Heart left ventricle (tissue), 16 donors: ENCODE results near the gene OGDHL. TPM values are rescaled to one million over a fixed set of nuclear protein-coding genes. Genes with fewer than 3 reads are reported as not detected.
A peak's percentile ranks its signal among the peaks of the same experiment; 100 is the strongest.

Experiments used
- ATAC-seq, 4 donors: fragments of 200-7000 bp; cut with Tn5 transposase; one replicate each; pipeline ENCODE4 v1.9.1; 2020 to 2022; ENCODE audit warnings: moderate library complexity in 4 of 4, mild to moderate bottlenecking in 3 of 4, moderate number of reproducible peaks in 1 of 4
- DNase-seq, 5 donors: peaks; one replicate each; pipeline ENCODE4 v3.0.0-alpha.2; 2020
- H3K27ac ChIP-seq, 12 donors: fragments of 200-600 bp; sonication (generic) in 4 of 12; one replicate each; pipeline versions ENCODE4 v1.5.0 to v1.8.0; 2016 to 2022; ENCODE audit warnings: mild to moderate bottlenecking in 2 of 12
- H3K27me3 ChIP-seq, 9 donors: fragments of 200-600 bp; sonication (generic) in 2 of 9; one replicate each; pipeline versions ENCODE4 v1.5.1 to v1.8.0; 2016 to 2022; ENCODE audit warnings: mild to moderate bottlenecking in 3 of 9
- H3K36me3 ChIP-seq, 9 donors: fragments of 200-600 bp; sonication (generic) in 2 of 9; one replicate each; pipeline versions ENCODE4 v1.5.0 to v1.8.0; 2018 to 2022; ENCODE audit warnings: mild to moderate bottlenecking in 2 of 9
- H3K4me1 ChIP-seq, 12 donors: fragments of 200-600 bp; sonication (generic) in 4 of 12; one replicate each; pipeline versions ENCODE4 v1.5.0 to v1.8.0; 2016 to 2022; ENCODE audit warnings: mild to moderate bottlenecking in 3 of 12
- H3K4me3 ChIP-seq, 12 donors: fragments of 200-600 bp; sonication (generic) in 4 of 12; one replicate each; pipeline versions ENCODE4 v1.5.0 to v1.8.0; 2017 to 2022; ENCODE audit warnings: mild to moderate bottlenecking in 9 of 12, moderate library complexity in 4 of 12
- H3K9me3 ChIP-seq, 12 donors: fragments of 200-600 bp; sonication (generic) in 4 of 12; one replicate each; pipeline versions ENCODE4 v1.5.0 to v1.8.0; 2016 to 2022; ENCODE audit warnings: mild to moderate bottlenecking in 1 of 12
- CTCF ChIP-seq, 12 donors: fragments of 200-600 bp; sonication (generic) in 4 of 12; IDR thresholded peaks; one replicate each; pipeline versions ENCODE4 v1.5.0 to v1.8.0; 2018 to 2022; ENCODE audit warnings: antibody characterized with exemption in 12 of 12, mild to moderate bottlenecking in 5 of 12
- POLR2A ChIP-seq, 2 donors: fragments of 450-650 bp; IDR thresholded peaks; one replicate each; pipeline ENCODE4 v1.6.1; 2017; ENCODE audit warnings: antibody characterized with exemption in 2 of 2, mild to moderate bottlenecking in 2 of 2, moderate library complexity in 2 of 2
- WGBS, 4 donors: extraction: QIAGEN DNeasy Blood & Tissue Kit in 2 of 4; methylation state at CpG; one replicate each; pipeline versions ENCODE4 v1.1.5 to v1.1.7; 2013 to 2018; 5-methylcytosine and 5-hydroxymethylcytosine counted together
- intact Hi-C, 10 donors: fragments of 100-400 bp; cut with DNase I; formaldehyde crosslinking; loops; one replicate each; pipeline versions ENCODE4 v1.11.1 to v1.14.2; 2022
- polyA plus RNA-seq, 2 donors: library from polyadenylated mRNA; stranded (reverse); fragments of 200-250 nt; gene quantifications; one replicate each; pipeline ENCODE4 v1.2.3, GENCODE V29; 2013
- total RNA-seq, 9 donors: library from RNA; depleted of rRNA in 2 of 9; stranded (reverse); fragments of >200 nt in 2 of 9; fragmentation: NEBNext Ultra II Directional in 3 of 9; extraction: Animal tissue kit (Norgen Biotek cat#: 25700) in 3 of 9; gene quantifications; one replicate each; pipeline versions ENCODE4 v1.1.0 to v1.2.4, GENCODE V29; 2016 to 2023
- donor health status: ischemic (EF 13 %, LVEDD 7.1; RV severe dilation, severe dysfunction).
- donor health status: healthy with polysubstance abuse.
- donor health status: DM: no; HTN: yes; CAD: no.
- donor health status: DM: no; HTN: no; CAD: no.
- donor health status: ischemic (EF 25% LVEDD 6.9; RV normal size, moderate dysfunction).
- donor health status: ischemic (EF 25% LVEDD 5.7; RV mildly dilated, moderate dysfunction).
- donor health status: healthy.
- donor health status: DM: yes; HTN: yes; CAD: no.
- donor health status: ischemic (EF 35%, LVEDD 5.7; RV mildly dilated, moderate dysfunction).
- donor health status: nonischemic (EF 11% LVEDD 7.7; RV severe dilation, severe dysfunction).
- donor health status: DM: yes; HTN: yes; CAD: no.
- donor health status: PGD.
- donor health status: ischemic (EF 29% LVEDD 5.4; RV normal size, mild dysfunction).
- donor health status: nonischemic (EF 23%, LVEDD 6.1; RV moderate dilation, normal function).

Gene OGDHL
- total and polyA plus RNA-seq, 11 donors: 0.18 to 11.3 (median 1.5) TPM

GRCh38 chr10:49784681-49785080 is 22.6 kb upstream of the OGDHL start:
- WGBS, 4 donors: 24 to 40% (median 27%) methylated on average over 7 to 8 of the region's 8 CpGs

GRCh38 chr10:49783645-49784044 is 21.5 kb upstream of the OGDHL start:
- ATAC-seq: no peak
- intact Hi-C loops: no loop called here
- 58 to 65% (median 60%) methylated on average over 5 of the region's 5 CpGs for WGBS, 4 donors

More at GRCh38 chr10:49784681-49785080, 22.6 kb upstream of the OGDHL start:
- peaks cover 0 to 4% (median 0%) of the 10 kb centered on the region in 12 donors for H3K4me1 ChIP-seq
- peaks cover 0 to 17% (median 0%) of the 10 kb centered on the region in 9 donors for H3K27me3 ChIP-seq
- H3K36me3 ChIP-seq: no peaks in the 10 kb centered on the region
- H3K9me3 ChIP-seq: no peaks in the 10 kb centered on the region
- no peak for DNase-seq
- peak in 1 of 4 donors; percentile 44 for ATAC-seq
- no peak overlapping the region for H3K4me3 ChIP-seq
- TF ChIP-seq CTCF (IDR thresholded peaks at IDR 0.05) (no peak), POLR2A (IDR thresholded peaks at IDR 0.05) (no peak)
- H3K27ac ChIP-seq: no peak overlapping the region
- intact Hi-C loops: no loop called here

GRCh38 chr10:49781247-49781646 is 19.1 kb upstream of the OGDHL start:
- Histone ChIP-seq H3K4me3 (no peak overlapping the region), H3K27ac (no peak overlapping the region), H3K27me3 (peaks cover 0 to 23% (median 3%) of the 10 kb centered on the region in 9 donors), H3K36me3 (no peaks in the 10 kb centered on the region), H3K4me1 (peaks cover 0 to 4% (median 0%) of the 10 kb centered on the region in 12 donors), H3K9me3 (no peaks in the 10 kb centered on the region)
- no peak for DNase-seq
- intact Hi-C loops: no loop called here
- ATAC-seq: no peak
- no peak for TF ChIP-seq CTCF (IDR thresholded peaks at IDR 0.05)
- TF ChIP-seq POLR2A (IDR thresholded peaks at IDR 0.05): no peak

More at GRCh38 chr10:49783645-49784044, 21.5 kb upstream of the OGDHL start:
- TF ChIP-seq POLR2A (IDR thresholded peaks at IDR 0.05) (no peak), CTCF (IDR thresholded peaks at IDR 0.05) (no peak)
- H3K36me3 ChIP-seq: no peaks in the 10 kb centered on the region
- no peak overlapping the region for H3K27ac ChIP-seq
- H3K4me1 ChIP-seq: peaks cover 0 to 4% (median 0%) of the 10 kb centered on the region in 12 donors
- H3K4me3 ChIP-seq: no peak overlapping the region
- no peak for DNase-seq
- H3K9me3 ChIP-seq: no peaks in the 10 kb centered on the region
- H3K27me3 ChIP-seq: peaks cover 0 to 21% (median under 1%) of the 10 kb centered on the region in 9 donors

GRCh38 chr10:49778197-49778596 is 16.1 kb upstream of the OGDHL start:
- ATAC-seq (no peak), DNase-seq (no peak)
- Histone ChIP-seq H3K27ac (no peak overlapping the region), H3K36me3 (no peaks in the 10 kb centered on the region), H3K4me1 (no peaks in the 10 kb centered on the region), H3K9me3 (no peaks in the 10 kb centered on the region), H3K27me3 (peaks cover 0 to 23% (median 8%) of the 10 kb centered on the region in 9 donors), H3K4me3 (no peak overlapping the region)
- WGBS, 4 donors: 67 to 75% (median 69%) methylated on average over 3 of the region's 3 CpGs
- intact Hi-C loops: no loop called here
- TF ChIP-seq POLR2A (IDR thresholded peaks at IDR 0.05) (no peak), CTCF (IDR thresholded peaks at IDR 0.05) (no peak)
